ENCODE measurements around the gene EXOC3L4. TPM values are rescaled to one million over a fixed set of nuclear protein-coding genes. Genes with fewer than 3 reads are reported as not detected.

Gene EXOC3L4
- total RNA-seq, 2 donors from 2014 or later: 0.91 to 0.92 TPM

- DNase-seq (no peak), ATAC-seq (no peak)
- intact Hi-C loops (cut with DNase I): no loop called here
Measured at GRCh38 chr14:103125098-103126070, 30.9 kb downstream of the EXOC3L4 start.

- DNase-seq (peak; percentile 37), ATAC-seq (no peak)
- intact Hi-C loops (cut with DNase I): no loop called here
Measured at GRCh38 chr14:103126088-103126872, 31.8 kb downstream of the EXOC3L4 start.

DNA sequence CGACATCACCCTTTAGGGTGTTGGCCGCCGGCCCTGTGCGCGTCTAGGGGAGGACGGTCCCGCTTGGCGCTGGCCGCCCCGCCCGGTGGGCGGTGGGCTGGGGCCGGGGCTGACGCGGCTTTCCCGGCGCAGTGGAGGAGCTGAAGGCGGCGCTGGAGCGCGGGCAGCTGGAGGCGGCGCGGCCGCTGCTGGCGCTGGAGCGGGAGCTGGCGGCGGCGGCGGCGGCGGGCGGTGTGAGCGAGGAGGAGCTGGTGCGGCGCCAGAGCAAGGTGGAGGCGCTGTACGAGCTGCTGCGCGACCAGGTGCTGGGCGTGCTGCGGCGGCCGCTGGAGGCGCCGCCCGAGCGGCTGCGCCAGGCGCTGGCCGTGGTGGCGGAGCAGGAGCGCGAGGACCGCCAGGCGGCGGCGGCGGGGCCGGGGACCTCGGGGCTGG, 32.4 kb downstream of the EXOC3L4 start:
- ATAC-seq: peak in 1 of 2 donors; percentile 1
- no peak for DNase-seq
- intact Hi-C loops (cut with DNase I): no loop called here

GRCh38 chr14:103127356-103127755, 32.8 kb downstream of the EXOC3L4 start:
- DNase-seq (no peak), ATAC-seq (no peak)

GRCh38 chr14:103127861-103128598, 33.5 kb downstream of the EXOC3L4 start:
- DNase-seq: no peak
- intact Hi-C loops (cut with DNase I): no loop called here
- ATAC-seq: no peak

More at GRCh38 chr14:103127356-103127755, 32.8 kb downstream of the EXOC3L4 start:
- intact Hi-C loops (cut with DNase I): no loop called here

DNA sequence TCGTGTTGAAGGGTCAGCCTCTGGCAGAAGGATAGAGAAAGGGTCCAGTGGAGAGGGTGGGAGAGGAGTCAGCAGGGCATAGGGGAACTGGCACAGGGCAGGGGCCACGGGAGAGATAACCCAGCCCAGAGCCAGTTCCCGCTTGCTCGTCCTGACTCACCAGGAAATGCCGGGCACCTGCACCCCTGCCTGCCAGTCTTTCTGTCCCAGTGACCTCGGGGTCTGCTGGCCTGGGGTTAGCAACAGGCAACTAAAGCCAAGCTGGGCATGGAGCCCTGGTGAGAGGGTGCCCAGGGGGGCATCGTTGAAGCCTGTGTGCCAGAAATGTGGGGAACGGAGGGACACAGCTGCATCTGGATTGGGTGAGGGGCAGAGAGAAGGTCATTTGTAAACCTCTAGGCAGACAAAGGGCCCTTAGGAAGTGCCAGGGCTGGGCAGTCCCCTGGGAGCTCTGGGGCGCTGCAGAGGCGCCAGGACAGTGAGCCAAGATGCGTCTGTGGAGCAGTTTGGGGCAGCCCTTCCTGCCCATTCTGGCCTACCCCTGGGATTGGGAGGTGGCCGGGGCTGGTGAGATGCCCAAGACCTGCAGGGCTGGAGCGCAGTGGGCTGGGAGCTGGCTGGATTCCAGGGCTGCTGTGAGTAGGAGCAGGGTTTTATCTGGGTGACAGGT, 34.2 kb downstream of the EXOC3L4 start:
- intact Hi-C loops (cut with DNase I): no loop called here
- no peak for DNase-seq
- ATAC-seq: no peak

- no peak for DNase-seq
- no peak for ATAC-seq
- intact Hi-C loops (cut with DNase I): no loop called here
Measured at GRCh38 chr14:103129301-103130016, 34.9 kb downstream of the EXOC3L4 start.

DNA sequence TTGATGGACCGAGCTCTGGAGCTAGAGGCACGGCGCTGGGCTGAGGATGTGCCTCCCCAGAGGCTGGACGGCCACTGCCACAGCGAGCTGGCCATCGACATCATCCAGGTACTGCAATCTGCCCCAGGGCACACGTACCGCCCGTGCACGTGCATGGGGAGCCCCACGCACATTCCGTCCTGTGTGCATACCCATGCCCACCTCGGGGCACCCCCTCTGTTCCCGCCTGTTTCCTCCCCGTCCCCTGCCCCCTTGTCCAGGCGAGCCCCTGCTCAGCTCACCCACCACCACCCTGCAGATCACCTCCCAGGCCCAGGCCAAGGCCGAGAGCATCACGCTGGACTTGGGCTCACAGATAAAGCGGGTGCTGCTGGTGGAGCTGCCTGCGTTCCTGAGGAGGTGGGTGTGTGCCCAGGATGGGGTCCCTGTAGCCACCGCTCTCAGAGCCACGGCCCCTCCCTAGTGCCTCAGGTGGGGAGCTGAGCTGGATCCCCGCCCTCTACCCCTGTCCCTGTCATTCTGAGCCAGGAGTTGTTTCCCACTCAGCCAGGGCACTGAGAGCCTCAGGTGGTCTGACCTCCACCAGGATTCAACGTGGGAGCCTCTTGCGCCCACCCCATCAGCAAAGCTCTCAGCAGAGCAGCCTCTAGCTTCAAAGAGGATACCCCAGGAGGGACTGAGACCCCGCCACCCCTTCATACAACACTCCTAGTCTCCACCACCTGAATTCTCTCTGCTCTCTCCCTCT, 35.7 kb downstream of the EXOC3L4 start:
- ATAC-seq: no peak
- DNase-seq: no peak
- intact Hi-C loops (cut with DNase I): no loop called here

- DNase-seq (no peak), ATAC-seq (peak; percentile 7 to 61)
- intact Hi-C loops (cut with DNase I): no loop called here
Measured at GRCh38 chr14:103130965-103131364, 36.4 kb downstream of the EXOC3L4 start.

DNA sequence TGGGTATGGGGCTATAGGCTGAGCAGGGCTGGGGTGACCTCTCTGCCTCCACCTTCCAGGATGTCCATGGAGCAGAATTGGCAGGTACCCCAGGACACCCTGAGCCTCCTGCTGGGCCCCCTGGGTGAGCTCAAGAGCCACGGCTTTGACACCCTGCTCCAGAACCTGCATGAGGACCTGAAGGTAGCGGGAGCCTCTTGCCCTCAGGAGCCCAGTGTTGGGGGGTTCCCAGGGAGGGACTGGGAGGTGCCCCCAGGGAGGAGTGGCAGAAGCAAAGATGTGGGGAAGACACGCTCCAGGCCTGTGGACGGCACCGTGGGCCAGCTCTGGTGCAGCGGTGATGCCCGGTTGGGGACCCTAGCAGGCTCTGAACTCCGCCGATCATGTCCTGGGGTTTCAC, 37.1 kb downstream of the EXOC3L4 start:
- ATAC-seq (no peak), DNase-seq (no peak)
- intact Hi-C loops (cut with DNase I): no loop called here

- intact Hi-C loops (cut with DNase I): no loop called here
- no peak for ATAC-seq
- DNase-seq: no peak
Measured at GRCh38 chr14:103132381-103133209, 38.1 kb downstream of the EXOC3L4 start.

- DNase-seq (no peak), ATAC-seq (no peak)
- intact Hi-C loops (cut with DNase I): no loop called here
Measured at GRCh38 chr14:103133210-103134140, 39.0 kb downstream of the EXOC3L4 start.

GRCh38 chr14:103134405-103134804, 39.9 kb downstream of the EXOC3L4 start:
- intact Hi-C loops (cut with DNase I): no loop called here
- no peak for ATAC-seq
- no peak for DNase-seq

- ATAC-seq (no peak), DNase-seq (no peak)
- intact Hi-C loops (cut with DNase I): no loop called here
Measured at GRCh38 chr14:103134919-103135318, 40.4 kb downstream of the EXOC3L4 start.

DNA sequence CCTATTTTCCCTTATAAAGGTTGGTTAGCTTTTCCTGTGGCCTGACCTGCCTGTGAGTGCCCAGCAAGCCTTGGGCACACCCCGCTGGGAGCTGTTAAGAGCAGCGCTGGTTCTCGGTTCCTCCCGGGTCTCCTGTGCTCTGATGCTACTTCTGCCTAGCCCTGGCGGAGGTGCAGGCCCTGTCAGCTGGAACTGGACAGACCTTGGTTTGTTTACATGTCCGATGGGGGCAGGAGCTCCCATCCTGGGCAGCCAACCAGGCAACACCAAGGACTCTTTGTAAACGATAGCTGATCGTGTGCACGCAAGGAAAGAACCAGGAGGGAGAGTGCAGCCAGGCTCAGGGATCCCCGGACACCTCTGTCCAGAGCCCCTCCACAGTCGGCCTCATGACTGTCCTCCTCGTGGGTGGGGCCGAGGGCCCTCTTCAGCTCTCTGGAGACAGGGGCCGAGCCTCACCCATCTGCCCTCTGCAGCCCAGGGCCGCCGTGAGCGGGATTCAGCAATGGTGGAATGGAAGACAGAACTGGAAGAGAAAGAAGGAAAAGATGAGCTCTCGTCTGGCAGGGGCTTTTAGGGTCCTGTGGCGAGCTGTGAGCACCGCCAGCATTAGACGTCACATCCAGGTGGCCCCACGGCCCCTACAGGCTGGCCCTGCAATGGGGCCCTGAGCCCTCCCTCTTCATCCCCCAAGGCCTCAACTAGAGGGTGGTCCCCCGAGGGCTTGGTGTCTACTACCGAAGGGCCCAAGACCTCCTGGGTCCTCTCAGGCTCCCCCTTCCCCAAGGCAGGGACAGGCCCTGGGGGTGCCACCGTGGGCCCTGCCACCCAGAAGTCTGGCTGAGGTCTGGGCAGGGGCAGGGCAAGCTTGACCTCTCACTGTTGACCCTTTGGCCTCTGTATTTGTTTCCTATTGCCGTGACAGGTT, 41.1 kb downstream of the EXOC3L4 start:
- DNase-seq (no peak), ATAC-seq (no peak)

More for the DNA sequence above, 41.1 kb downstream of the EXOC3L4 start:
- intact Hi-C loops (cut with DNase I): no loop called here

All from left cardiac atrium (tissue), 4 donors.